H9 (cell line): ENCODE results near the gene IPO11. TPM values are rescaled to one million over a fixed set of nuclear protein-coding genes. Genes with fewer than 3 reads are reported as not detected.

Experiments used
- DNase-seq: peaks from one replicate; pipeline ENCODE4 v3.0.0-alpha.2; 2017
- H2AFZ ChIP-seq: one replicate; pipeline ENCODE4 v1.6.1; 2013; ENCODE audit warnings: mild to moderate bottlenecking, low read length, control low read depth, moderate library complexity
- H2AK5ac ChIP-seq: 2 replicates; pipeline ENCODE4 v1.6.1; 2013; ENCODE audit warnings: low read length, control low read depth, mixed read lengths; ENCODE audit not compliant: insufficient read length
- H2BK120ac ChIP-seq: one replicate; pipeline ENCODE4 v1.6.1; 2013; ENCODE audit warnings: low read depth, mild to moderate bottlenecking, low read length, control low read depth, inconsistent platforms; ENCODE audit not compliant: poor library complexity, severe bottlenecking
- H2BK12ac ChIP-seq: 2 replicates; pipeline ENCODE4 v1.6.1; 2013; ENCODE audit warnings: low read length, control low read depth, mixed read lengths, low read depth; ENCODE audit not compliant: insufficient read length
- H2BK15ac ChIP-seq: 2 replicates; pipeline ENCODE4 v1.6.1; 2013; ENCODE audit warnings: low read depth, low read length, control low read depth
- H2BK20ac ChIP-seq: one replicate; pipeline ENCODE4 v1.6.1; 2013; ENCODE audit warnings: low read depth, mild to moderate bottlenecking, low read length, control low read depth, inconsistent platforms; ENCODE audit not compliant: poor library complexity, severe bottlenecking
- H2BK5ac ChIP-seq: 2 replicates; pipeline ENCODE4 v1.6.1; 2013; ENCODE audit warnings: low read length, control low read depth, mixed read lengths; ENCODE audit not compliant: insufficient read length
- H3K14ac ChIP-seq: 2 replicates; pipeline ENCODE4 v1.6.1; 2013; ENCODE audit warnings: low read length, control low read depth; ENCODE audit not compliant: insufficient read depth
- H3K18ac ChIP-seq: 2 replicates; pipeline ENCODE4 v1.6.1; 2013; ENCODE audit warnings: low read depth, mild to moderate bottlenecking, mixed read lengths, low read length, control low read depth; ENCODE audit not compliant: insufficient read length
- H3K23ac ChIP-seq: 2 replicates; pipeline ENCODE4 v1.6.1; 2013; ENCODE audit warnings: low read length, control low read depth, mixed read lengths, low read depth; ENCODE audit not compliant: insufficient read length
- H3K23me2 ChIP-seq: 2 replicates; pipeline ENCODE4 v1.6.1; 2013; ENCODE audit warnings: low read depth, mild to moderate bottlenecking, mixed read lengths, low read length, control low read depth; ENCODE audit not compliant: insufficient read length, poor library complexity, severe bottlenecking
- H3K27ac ChIP-seq: 2 replicates; pipeline ENCODE4 v1.5.1; 2013; ENCODE audit warnings: low read length, control low read depth, mixed read lengths, low read depth; ENCODE audit not compliant: insufficient read length
- H3K27me3 ChIP-seq: 2 replicates; pipeline ENCODE4 v1.6.1; 2013; ENCODE audit warnings: low read length, control low read depth, inconsistent platforms; ENCODE audit not compliant: insufficient read depth
- H3K4ac ChIP-seq: 2 replicates; pipeline ENCODE4 v1.6.1; 2013; ENCODE audit warnings: low read depth, mild to moderate bottlenecking, control low read depth, inconsistent platforms, low read length, moderate library complexity
- H3K4me1 ChIP-seq: 2 replicates; pipeline ENCODE4 v1.6.1; 2013; ENCODE audit warnings: low read length, control low read depth, inconsistent platforms; ENCODE audit not compliant: insufficient read depth
- H3K4me2 ChIP-seq: 2 replicates; pipeline ENCODE4 v1.6.1; 2013; ENCODE audit warnings: low read length, control low read depth, mixed read lengths; ENCODE audit not compliant: insufficient read length, insufficient read depth
- H3K56ac ChIP-seq: 2 replicates; pipeline ENCODE4 v1.6.1; 2013; ENCODE audit warnings: low read depth, mild to moderate bottlenecking, mixed read lengths, low read length, control low read depth; ENCODE audit not compliant: insufficient read length
- H3K79me1 ChIP-seq: 2 replicates; pipeline ENCODE4 v1.6.1; 2013; ENCODE audit warnings: low read depth, mild to moderate bottlenecking, moderate library complexity, low read length, control low read depth, inconsistent platforms; ENCODE audit not compliant: insufficient read depth, poor library complexity, severe bottlenecking
- H3K79me2 ChIP-seq: 2 replicates; pipeline ENCODE4 v1.6.1; 2013; ENCODE audit warnings: low read length, control low read depth, inconsistent platforms; ENCODE audit not compliant: insufficient read depth
- H3K9ac ChIP-seq: 2 replicates; pipeline ENCODE4 v1.6.1; 2013; ENCODE audit warnings: low read length, control low read depth, mixed read lengths; ENCODE audit not compliant: insufficient read length; ENCODE audit errors: extremely low read depth
- H3K9me3 ChIP-seq: one replicate; pipeline ENCODE4 v1.6.1; 2013; ENCODE audit warnings: low read depth, low read length, inconsistent platforms; ENCODE audit not compliant: control insufficient read depth
- H3T11ph ChIP-seq: one replicate; pipeline ENCODE4 v1.6.1; 2013; ENCODE audit warnings: mild to moderate bottlenecking, low read length, control low read depth, inconsistent platforms
- H4K20me1 ChIP-seq: one replicate; pipeline ENCODE4 v1.6.1; 2013; ENCODE audit not compliant: control insufficient read depth, insufficient read length, insufficient read depth
- H4K5ac ChIP-seq: 2 replicates; pipeline ENCODE4 v1.6.1; 2013; ENCODE audit warnings: low read depth, mild to moderate bottlenecking, mixed read lengths, low read length, control low read depth; ENCODE audit not compliant: insufficient read length
- H4K8ac ChIP-seq: replicated peaks from 2 replicates; pipeline ENCODE4 v1.6.1; 2013; ENCODE audit warnings: low read length, control low read depth, mixed read lengths, low read depth; ENCODE audit not compliant: insufficient read length
- H4K91ac ChIP-seq: 2 replicates; pipeline ENCODE4 v1.6.1; 2013; ENCODE audit warnings: low read depth, mild to moderate bottlenecking, moderate library complexity, mixed read lengths, low read length, control low read depth; ENCODE audit not compliant: insufficient read length
- H3K27ac Mint-ChIP-seq, 3 experiments: 2 replicates in 2 of 3; 3 replicates in 1 of 3; pipeline ENCODE4 v1.8.0; 2020 to 2021; ENCODE audit warnings: mixed read lengths in 3 of 3, mild to moderate bottlenecking in 1 of 3, moderate library complexity in 1 of 3
- H3K27me3 Mint-ChIP-seq: 2 replicates; pipeline ENCODE4 v1.8.0; 2021; ENCODE audit warnings: low read depth, mild to moderate bottlenecking, moderate library complexity, mixed read lengths
- H3K36me3 Mint-ChIP-seq, 3 experiments: 2 replicates in 2 of 3; 3 replicates in 1 of 3; pipeline ENCODE4 v1.8.0; 2020 to 2021; ENCODE audit warnings: low read depth in 3 of 3, mixed read lengths in 3 of 3; ENCODE audit not compliant: insufficient read depth in 1 of 3
- H3K4me1 Mint-ChIP-seq, 2 experiments: 2 replicates each; pipeline ENCODE4 v1.8.0; 2020; ENCODE audit warnings: mixed read lengths in 2 of 2
- H3K4me3 Mint-ChIP-seq, 2 experiments: 2 replicates in 1 of 2; 3 replicates in 1 of 2; pipeline ENCODE4 v1.8.0; 2020 to 2021; ENCODE audit warnings: mild to moderate bottlenecking in 2 of 2, mixed read lengths in 2 of 2, moderate library complexity in 1 of 2
- H3K9me3 Mint-ChIP-seq, 2 experiments: 2 replicates in 1 of 2; 3 replicates in 1 of 2; pipeline ENCODE4 v1.8.0; 2020; ENCODE audit warnings: mild to moderate bottlenecking in 2 of 2, mixed read lengths in 2 of 2, moderate library complexity in 1 of 2
- WGBS: extraction: QIAGEN DNeasy Blood & Tissue Kit; methylation state at CpG from one replicate; pipeline ENCODE4 v1.1.7; 2013; ENCODE audit warnings: missing lambda C conversion rate, low lambda C conversion rate, mixed read lengths; ENCODE audit not compliant: insufficient read length; ENCODE audit errors: extremely low coverage; 5-methylcytosine and 5-hydroxymethylcytosine counted together
- total RNA-seq: library from RNA; stranded (reverse); gene quantifications from 2 replicates; pipeline ENCODE4 v1.2.1, GENCODE V29; 2021
- TF ChIP-seq, protein P1 (sequence below): fragments of 200-600 bp; sonication (generic); conservative IDR thresholded peaks from 3 replicates; pipeline ENCODE4 v1.8.0; 2021; ENCODE audit warnings: antibody characterized with exemption, mild to moderate bottlenecking

The IPO11 gene
- total RNA-seq, 1 experiment from 2014 or later = 63.0 TPM

DNA sequence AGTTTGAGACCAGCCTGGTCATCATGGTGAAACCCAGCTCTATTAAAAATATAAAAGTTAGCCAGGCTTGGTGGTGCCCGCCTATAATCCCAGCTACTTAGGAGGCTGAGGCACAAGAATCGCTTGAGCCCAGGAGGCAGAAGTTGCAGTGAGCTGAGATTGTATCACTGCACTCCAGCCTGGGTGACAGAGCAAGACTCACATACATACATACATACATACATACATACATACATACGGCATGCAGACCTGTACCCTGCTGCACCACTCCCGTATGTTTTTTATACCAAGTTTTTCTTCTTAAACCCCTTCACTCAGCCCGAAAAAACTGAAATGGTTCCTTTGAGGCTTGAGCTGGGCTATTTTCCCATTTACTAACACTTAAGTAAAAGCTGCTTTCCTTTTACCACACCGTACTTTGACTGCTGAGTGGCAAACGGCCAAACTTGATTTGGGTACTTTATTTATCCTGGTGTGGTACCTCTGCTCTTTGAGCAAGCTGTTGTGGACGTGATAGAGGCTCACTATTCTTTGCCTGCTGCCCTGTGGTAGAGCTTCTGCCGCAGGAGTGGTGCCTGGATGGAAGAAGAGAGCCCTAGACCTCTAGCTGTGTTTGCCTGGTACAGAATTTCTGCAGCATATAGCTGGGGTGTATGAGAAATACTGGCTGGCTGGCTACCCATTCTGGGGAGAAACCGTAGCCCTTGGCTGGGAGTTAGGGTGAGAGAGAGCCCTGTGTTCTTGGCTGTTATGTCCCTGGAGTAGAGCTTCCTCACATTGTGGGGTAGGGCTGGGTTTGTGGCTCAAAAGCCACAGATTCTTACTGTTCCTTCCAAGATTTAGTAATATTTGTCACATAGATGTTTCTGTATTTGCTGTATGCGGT, 19.4 kb downstream of the IPO11 start:
- Histone ChIP-seq H3K9me3 (no peaks in the 10 kb centered on the region), H2AFZ (no peak overlapping the region), H3K27ac (no peak overlapping the region), H3K18ac (no peak overlapping the region), H3K79me2 (peaks cover 16% of the 10 kb centered on the region; the same call in 1 of the 2 replicates), H2BK12ac (no peak overlapping the region), H3K23ac (peak overlapping the region; percentile 91), H4K8ac (no peak overlapping the region), H3K4me2 (no peak overlapping the region), H3T11ph (no peak overlapping the region), H2BK5ac (no peak overlapping the region), H3K4ac (no peak overlapping the region), H4K91ac (no peak overlapping the region), H3K14ac (no peak overlapping the region), H2AK5ac (no peak overlapping the region), H3K56ac (no peak overlapping the region), H4K20me1 (no peaks in the 10 kb centered on the region), H3K23me2 (no peaks in the 10 kb centered on the region), H2BK20ac (no peak overlapping the region), H4K5ac (no peak overlapping the region), H3K79me1 (peaks cover 13% of the 10 kb centered on the region), H2BK120ac (no peak overlapping the region), H3K27me3 (no peaks in the 10 kb centered on the region), H3K9ac (no peak overlapping the region), H2BK15ac (no peak overlapping the region), H3K4me1 (no peaks in the 10 kb centered on the region)
- no peak for DNase-seq
- TF ChIP-seq, protein P1, sequence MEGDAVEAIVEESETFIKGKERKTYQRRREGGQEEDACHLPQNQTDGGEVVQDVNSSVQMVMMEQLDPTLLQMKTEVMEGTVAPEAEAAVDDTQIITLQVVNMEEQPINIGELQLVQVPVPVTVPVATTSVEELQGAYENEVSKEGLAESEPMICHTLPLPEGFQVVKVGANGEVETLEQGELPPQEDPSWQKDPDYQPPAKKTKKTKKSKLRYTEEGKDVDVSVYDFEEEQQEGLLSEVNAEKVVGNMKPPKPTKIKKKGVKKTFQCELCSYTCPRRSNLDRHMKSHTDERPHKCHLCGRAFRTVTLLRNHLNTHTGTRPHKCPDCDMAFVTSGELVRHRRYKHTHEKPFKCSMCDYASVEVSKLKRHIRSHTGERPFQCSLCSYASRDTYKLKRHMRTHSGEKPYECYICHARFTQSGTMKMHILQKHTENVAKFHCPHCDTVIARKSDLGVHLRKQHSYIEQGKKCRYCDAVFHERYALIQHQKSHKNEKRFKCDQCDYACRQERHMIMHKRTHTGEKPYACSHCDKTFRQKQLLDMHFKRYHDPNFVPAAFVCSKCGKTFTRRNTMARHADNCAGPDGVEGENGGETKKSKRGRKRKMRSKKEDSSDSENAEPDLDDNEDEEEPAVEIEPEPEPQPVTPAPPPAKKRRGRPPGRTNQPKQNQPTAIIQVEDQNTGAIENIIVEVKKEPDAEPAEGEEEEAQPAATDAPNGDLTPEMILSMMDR = no peak
- Mint-ChIP-seq H3K4me3 (no peak overlapping the region), H3K4me1 (no peaks in the 10 kb centered on the region), H3K36me3 (no peaks in the 10 kb centered on the region; a peak in 1 of 7 replicates), H3K27me3 (no peaks in the 10 kb centered on the region), H3K27ac (peak overlapping the region in 2 of 3 experiments; percentile 27 to 80; a peak in 3 of 7 replicates), H3K9me3 (no peaks in the 10 kb centered on the region)
- WGBS = no CpG with 5 or more reads among the region's 11 CpGs
